K562 treated with DMSO at 1 percent for 12 hours (cell line): ENCODE measurements around the gene UBA52. TPM values are rescaled to one million over a fixed set of nuclear protein-coding genes. Genes with fewer than 3 reads are reported as not detected.

Experiments used
- total RNA-seq: library from RNA; unstranded; fragments of 300-600 nt; gene quantifications from 2 replicates; pipeline ENCODE4 v1.2.3, GENCODE V29; 2022; ENCODE audit not compliant: insufficient read depth

UBA52 gene
- 2,712 and 3,383 TPM in 2 replicates for total RNA-seq

DNA sequence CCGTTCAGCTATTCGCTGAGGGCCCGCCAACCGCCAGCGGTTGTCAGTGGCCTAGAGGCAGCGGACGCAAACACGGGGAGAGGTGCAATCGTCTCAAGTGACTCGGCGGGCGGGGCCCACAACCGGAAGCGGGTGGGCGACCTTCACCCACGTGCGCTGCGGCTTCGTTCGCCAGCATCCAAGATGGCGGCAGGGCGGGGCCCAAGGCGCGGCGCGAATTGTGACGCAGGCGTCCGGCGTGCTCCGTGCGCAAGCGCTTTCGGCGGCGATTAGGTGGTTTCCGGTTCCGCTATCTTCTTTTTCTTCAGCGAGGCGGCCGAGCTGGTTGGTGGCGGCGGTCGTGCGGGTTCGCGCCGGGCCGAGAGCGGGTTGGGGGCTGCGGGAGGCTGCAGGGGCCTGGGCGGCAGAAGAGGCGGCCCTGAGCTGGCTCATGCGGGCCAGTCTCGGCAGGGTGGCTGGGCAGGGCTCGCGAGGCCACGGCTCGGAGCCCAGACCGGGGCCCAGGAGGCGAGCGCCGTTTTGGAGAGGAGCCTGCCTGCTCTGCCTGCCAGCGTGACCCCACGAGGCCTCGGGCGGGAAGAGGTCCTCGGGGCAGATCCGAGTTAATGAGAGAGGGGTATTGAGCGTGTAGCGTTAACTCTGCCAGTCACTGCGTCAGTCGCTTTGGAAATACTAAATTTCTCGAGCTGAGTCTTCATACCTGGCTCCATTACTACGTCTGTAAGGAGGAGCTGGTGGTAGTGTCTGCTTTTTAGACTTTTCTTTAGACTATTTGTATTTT, at the start of gene UBA52:
Gene UBA52, plus strand, starts transcription at position 294 of the 781 bp plus-strand sequence. CDS start 1,444 bp downstream, outside the sequence.

DNA sequence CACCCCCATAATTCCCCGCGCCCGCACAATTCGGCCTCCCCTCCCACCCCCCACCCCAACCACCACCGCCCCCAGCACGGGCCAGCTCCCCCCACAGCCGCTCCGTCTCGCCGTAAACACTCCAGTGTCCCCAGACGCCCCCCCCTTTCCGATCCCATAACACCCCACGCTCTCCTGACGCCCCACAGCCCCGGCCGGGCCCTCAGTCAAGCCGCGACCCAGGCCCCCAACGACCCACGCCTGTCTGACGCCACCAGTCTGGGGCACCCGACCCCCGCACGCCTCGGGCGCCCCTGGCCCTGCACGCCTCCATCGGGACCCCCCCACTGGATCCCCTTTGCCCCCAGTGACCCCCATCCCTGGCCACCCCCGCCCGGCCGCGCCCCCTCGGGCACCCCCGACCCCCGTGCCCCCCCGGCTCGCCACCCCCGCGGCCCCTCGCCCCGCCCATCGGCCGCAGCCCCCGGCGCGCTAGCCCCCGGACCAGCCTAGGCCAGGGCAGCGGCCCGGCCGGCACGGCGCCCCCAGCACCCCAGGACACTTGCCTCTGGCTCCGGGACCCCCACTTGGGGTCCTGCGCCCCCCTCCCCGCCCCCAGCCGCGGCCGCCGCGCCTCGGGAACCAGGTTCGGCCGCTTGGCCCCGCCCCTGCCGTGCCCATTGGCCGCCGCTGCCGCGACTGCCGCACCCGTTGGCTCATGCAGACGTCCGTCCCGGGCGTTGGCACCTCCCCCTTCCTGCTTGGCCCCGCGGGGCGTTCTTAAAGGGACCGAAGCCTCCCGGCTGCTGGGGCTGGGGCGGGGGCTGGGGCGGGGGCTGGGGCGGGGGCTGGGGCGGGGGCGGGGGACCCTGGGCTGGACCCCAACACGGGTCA, 28.5 kb upstream of the UBA52 start, which contains the start of gene FKBP8:
Gene FKBP8, minus strand, starts transcription at position 633 of the 873 bp plus-strand sequence. CDS start 1,603 bp downstream, outside the sequence.

DNA sequence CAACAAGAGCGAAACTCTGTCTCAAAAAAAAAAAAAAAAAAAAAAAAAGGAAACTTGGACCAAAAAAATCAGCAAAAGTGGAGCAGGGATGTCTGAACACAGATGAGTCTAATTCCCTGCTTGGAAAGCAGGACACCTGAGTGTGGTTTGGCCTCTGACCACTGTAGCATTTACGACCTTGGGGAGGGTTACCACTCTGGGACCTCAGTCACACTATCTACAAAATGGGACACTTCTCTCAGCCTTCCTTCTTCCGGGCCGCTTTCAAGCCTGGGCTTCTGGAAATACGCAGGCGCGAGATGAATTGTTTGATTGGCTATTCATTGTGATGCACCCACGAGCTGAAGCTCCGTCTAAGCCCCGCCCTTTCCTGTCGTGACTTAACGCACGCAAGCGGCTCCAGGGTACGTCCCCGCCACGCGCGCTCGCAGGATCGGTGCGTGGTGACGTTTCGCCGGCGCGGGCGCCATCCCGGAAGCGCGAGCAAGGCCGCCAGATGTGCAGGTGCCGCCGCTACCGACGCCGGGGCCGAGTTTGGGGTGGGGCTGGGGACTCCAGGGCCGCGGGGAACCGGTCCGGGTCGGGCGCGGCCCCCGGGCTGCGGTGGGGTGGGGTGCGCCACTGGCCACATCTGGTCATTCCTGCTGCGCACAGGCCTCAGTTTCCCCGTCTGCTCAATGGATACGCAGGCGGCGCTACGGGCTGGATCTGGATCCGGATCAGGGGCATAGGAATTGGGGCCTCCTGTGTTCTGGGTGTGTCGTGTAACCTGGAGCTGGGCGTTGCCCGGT, 14.1 kb upstream of the UBA52 start, which contains the start of gene KXD1:
Gene KXD1, plus strand, starts transcription at position 460 of the 791 bp plus-strand sequence. CDS start 4,187 bp downstream, outside the sequence.

DNA sequence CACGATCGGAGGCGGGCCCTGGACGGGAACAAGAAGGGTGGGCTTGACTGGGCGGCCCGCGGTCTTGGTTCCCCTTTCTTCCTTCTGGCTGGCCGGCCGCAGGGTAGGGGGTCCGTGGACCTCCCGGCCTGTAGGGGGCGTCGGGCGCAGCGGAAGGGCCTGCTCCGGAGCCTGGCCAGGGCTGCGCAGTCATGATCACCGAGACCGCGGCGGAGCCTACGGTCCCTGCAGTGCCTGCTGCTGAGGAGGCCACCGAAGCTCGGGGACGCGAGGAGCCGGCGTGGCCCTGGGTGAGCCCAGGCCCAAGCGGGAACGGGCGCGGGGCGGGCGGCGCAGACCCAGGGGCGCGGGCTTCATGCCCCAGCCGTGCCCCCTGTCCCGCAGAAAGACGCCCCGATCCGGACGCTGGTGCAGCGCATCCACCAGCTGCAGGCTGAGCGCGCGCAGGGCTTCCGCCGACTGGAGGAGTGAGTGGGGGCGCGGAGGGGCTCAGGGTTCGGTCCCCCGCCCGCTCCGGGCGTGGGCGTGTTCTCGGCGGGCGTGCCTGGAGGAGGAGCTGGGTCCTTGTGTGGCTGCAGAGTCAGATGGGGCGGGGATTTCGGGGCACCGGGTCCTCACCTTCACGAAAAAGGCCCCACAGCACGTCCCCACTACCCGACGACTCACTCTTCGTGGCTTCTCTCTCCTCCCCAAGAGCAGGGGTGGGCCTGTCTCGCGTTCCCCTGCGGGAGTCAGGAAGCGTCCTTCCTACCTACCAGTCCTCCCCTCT, 17.1 kb downstream of the UBA52 start, which contains the start of gene REX1BD:
Gene REX1BD, plus strand, starts transcription at position 188 of the 769 bp plus-strand sequence. Its CDS starts 4 bp downstream, at position 192.

DNA sequence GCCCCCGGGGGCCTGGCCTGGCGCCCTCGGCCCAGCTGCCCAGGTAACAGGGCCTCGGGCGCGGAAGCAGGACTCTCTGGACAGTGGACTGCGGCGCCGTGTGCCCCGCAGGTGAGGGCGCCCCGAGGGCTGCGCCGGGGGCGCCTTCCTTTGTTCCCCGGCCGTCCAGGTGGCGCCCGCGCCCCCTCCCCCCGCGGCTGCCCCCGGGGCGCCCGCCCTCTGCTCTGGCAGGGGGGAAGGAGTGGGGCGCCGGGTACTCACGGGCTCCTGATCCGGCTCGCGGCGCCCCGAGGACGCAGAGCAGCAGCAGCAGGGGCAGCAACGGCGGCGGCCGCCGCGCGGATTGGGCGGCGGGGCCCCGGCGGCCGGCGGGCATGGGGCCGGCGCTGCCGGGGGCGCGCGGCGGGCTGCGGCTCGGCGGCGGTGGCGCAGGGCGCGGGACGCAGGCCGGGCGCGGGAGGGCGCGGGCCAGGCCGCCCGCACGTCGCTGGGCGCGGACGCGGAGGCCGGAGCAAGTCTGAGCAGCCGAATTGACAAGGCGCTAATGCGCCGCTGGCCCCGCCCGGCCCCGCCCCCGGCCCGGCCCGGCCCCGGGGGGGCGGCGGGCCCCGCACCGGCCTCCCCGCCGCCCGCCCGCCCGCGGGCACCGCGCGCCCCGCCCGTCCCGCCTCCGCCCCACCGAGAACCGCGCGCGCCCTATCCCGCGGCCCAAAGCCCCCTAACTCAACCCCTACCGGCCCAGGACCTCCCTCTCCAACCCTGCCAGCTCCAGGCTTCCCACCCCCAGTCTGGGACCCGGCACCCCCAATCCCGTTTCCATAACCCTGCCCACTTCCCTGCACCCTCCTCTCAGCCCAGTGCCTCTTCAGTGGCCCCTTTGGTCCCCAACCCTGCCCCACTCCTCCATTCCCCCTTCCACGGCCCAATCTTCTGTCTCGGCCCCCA, 34.9 kb downstream of the UBA52 start, which contains the start of gene CRLF1:
Gene CRLF1, minus strand, starts transcription at position 519 of the 945 bp plus-strand sequence. Its CDS starts 143 bp downstream, at position 376.

DNA sequence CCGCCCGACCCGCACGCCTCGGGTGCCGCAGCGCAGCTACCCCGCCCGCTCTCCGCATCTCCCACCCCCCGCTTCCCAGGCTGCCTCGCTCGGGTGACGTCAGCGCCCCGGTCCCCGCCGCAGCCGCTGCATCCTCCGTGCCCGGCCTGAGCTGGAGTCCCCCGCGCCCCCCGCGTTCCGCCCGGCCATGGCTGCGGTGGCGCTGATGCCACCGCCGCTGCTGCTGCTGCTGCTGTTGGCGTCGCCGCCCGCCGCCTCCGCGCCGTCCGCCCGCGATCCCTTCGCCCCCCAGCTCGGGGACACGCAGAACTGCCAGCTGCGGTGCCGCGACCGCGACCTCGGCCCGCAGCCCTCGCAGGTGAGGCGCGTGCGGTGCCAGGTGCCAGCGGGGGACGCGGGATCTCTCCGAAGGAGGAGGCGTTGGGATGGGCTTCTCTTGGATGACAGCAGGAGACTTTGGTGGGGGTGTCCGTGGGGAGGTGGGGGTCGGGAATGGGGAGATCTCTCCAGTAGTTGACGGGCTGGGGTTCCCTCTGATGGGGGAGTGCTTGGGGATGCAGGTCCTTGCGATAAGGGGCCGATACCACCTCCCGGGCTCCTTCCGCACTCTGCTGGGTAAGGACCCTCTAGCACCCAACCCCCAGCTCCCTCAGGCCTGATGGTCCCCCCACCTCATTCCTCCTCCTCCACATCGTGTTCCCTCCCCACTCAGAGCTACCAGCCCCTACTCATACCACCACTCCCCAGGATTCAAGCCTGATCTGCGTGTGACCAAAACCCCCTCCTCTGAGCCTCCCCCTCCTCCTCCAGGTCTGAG, 41.3 kb downstream of the UBA52 start, which contains the start of gene TMEM59L:
Gene TMEM59L, plus strand, starts transcription at position 99 of the 817 bp plus-strand sequence. Its CDS starts 89 bp downstream, at position 188.

Other genes with a start within 250 kb of the UBA52 start
- gene LSM4, start 248.8 kb upstream of the UBA52 start, total RNA-seq, result 274 and 320 TPM in 2 replicates
- 29.5 and 31.0 TPM in 2 replicates for gene PGPEP1, start 231.3 kb upstream of the UBA52 start, total RNA-seq
- 360 and 415 TPM in 2 replicates for gene GDF15, start 185.7 kb upstream of the UBA52 start, total RNA-seq
- 3.1 and 3.3 TPM in 2 replicates for gene LRRC25, start 174.2 kb upstream of the UBA52 start, total RNA-seq
- 103 and 117 TPM in 2 replicates for gene SSBP4, start 152.5 kb upstream of the UBA52 start, total RNA-seq
- gene ISYNA1, start 133.7 kb upstream of the UBA52 start, total RNA-seq, result 221 and 238 TPM in 2 replicates
- gene ELL, start 49.8 kb upstream of the UBA52 start, total RNA-seq, result 8.9 and 15.6 TPM in 2 replicates
- 233 and 342 TPM in 2 replicates for gene FKBP8, start 28.3 kb upstream of the UBA52 start, total RNA-seq
- gene KXD1, start 14.0 kb upstream of the UBA52 start, total RNA-seq, result 129 and 146 TPM in 2 replicates
- 74.6 and 112 TPM in 2 replicates for gene REX1BD, start 16.9 kb downstream of the UBA52 start, total RNA-seq
- gene CRLF1, start 34.9 kb downstream of the UBA52 start, total RNA-seq, result 3.0 and 3.1 TPM in 2 replicates
- gene TMEM59L, start 41.0 kb downstream of the UBA52 start, total RNA-seq, result 0.74 TPM in 1 of 2 replicates, not detected in the other
- 9.6 and 12.1 TPM in 2 replicates for gene KLHL26, start 65.2 kb downstream of the UBA52 start, total RNA-seq
- gene CRTC1, start 111.8 kb downstream of the UBA52 start, total RNA-seq, result 11.3 and 15.6 TPM in 2 replicates
- not detected in 2 replicates for gene COMP, start 219.4 kb downstream of the UBA52 start, total RNA-seq